Pancreas (tissue), 10 donors: Measurements from ENCODE around the gene NFXL1. TPM values are rescaled to one million over a fixed set of nuclear protein-coding genes. Genes with fewer than 3 reads are reported as not detected.
"Not testable (repeated sequence)": the region's sequence is repeated elsewhere in the genome, so short reads cannot be mapped to it uniquely, and the experiment has no call there.

Experiments
- ATAC-seq, 4 donors: fragments of 200-7000 bp; cut with Tn5 transposase; one replicate each; pipeline versions ENCODE4 v1.8.0 to v1.9.1; 2020; ENCODE audit warnings: mild to moderate bottlenecking in 4 of 4, moderate library complexity in 4 of 4
- DNase-seq, 6 donors: peaks; one replicate each; pipeline ENCODE4 v3.0.0-alpha.2; 2020
- FAIRE-seq: peaks from 2 replicates; lab custom pipeline; 2012; peaks lifted over from hg19 to GRCh38; lab: Jason Lieb, UNC
- H3K27ac ChIP-seq, 4 donors: fragments of 200-600 bp; sonication (generic); 1 replicate in 3 of 4; 2 replicates in 1 of 4; pipeline versions ENCODE4 v1.5.0 to v1.8.0; 2020
- H3K27me3 ChIP-seq, 4 donors: fragments of 200-600 bp; one replicate each; pipeline ENCODE4 v1.8.0; 2021
- H3K36me3 ChIP-seq, 3 donors: fragments of 200-600 bp; sonication (generic) in 1 of 3; one replicate each; pipeline versions ENCODE4 v1.5.0 to v1.8.0; 2020 to 2021
- H3K4me1 ChIP-seq, 3 donors: fragments of 200-600 bp; one replicate each; pipeline ENCODE4 v1.8.0; 2021
- H3K4me3 ChIP-seq, 4 donors: fragments of 200-600 bp; sonication (generic) in 2 of 4; one replicate each; pipeline versions ENCODE4 v1.5.0 to v1.8.0; 2020 to 2021
- H3K9me3 ChIP-seq, 4 donors: fragments of 200-600 bp; one replicate each; pipeline ENCODE4 v1.8.0; 2021
- WGBS, 2 donors: extraction: QIAGEN DNeasy Blood & Tissue Kit; methylation state at CpG; one replicate each; pipeline ENCODE4 v1.1.7; 2013; 5-methylcytosine and 5-hydroxymethylcytosine counted together
- intact Hi-C, 3 donors: fragments of 100-400 bp; cut with DNase I; formaldehyde crosslinking; loops; one replicate each; pipeline versions ENCODE4 v1.11.1 to v1.14.2; 2022
- polyA plus RNA-seq, 2 donors: library from polyadenylated mRNA; stranded (reverse); fragments of 200-250 nt; gene quantifications; one replicate each; pipeline ENCODE4 v1.2.3, GENCODE V29; 2013
- total RNA-seq, 6 donors: library from RNA; stranded (reverse); fragmentation: NEBNext Ultra II Directional in 4 of 6; extraction: Animal tissue kit (Norgen Biotek cat#: 25700) in 4 of 6; gene quantifications; one replicate each; pipeline versions ENCODE4 v1.2.1 to v1.2.4, GENCODE V29; 2021 to 2023
- TF ChIP-seq, protein P1 (sequence below), 4 donors: fragments of 200-600 bp; sonication (generic) in 3 of 4; IDR thresholded peaks; one replicate each; pipeline versions ENCODE4 v1.5.0 to v1.8.0; 2021; ENCODE audit warnings: antibody characterized with exemption in 4 of 4
- donor health status: healthy with polysubstance abuse.
- donor health status: DM: no; HTN: no; CAD: no; lungs with moderate emphysema.
- donor health status: DM: no; HTN: no; CAD: no.
- donor health status: control.
- donor health status: control.
- donor health status: Bipolar disorder and iron deficiency.
- donor health status: DM: yes; HTN: yes; CAD: no.
- donor health status: DM: no; HTN: no; CAD: no.
- donor health status: DM: no; HTN: no; CAD: no.
- donor health status: DM: yes; HTN: yes; CAD: no.

The NFXL1 gene
- total and polyA plus RNA-seq, 8 donors = 7.5 to 11.5 (median 9.7) TPM

DNA sequence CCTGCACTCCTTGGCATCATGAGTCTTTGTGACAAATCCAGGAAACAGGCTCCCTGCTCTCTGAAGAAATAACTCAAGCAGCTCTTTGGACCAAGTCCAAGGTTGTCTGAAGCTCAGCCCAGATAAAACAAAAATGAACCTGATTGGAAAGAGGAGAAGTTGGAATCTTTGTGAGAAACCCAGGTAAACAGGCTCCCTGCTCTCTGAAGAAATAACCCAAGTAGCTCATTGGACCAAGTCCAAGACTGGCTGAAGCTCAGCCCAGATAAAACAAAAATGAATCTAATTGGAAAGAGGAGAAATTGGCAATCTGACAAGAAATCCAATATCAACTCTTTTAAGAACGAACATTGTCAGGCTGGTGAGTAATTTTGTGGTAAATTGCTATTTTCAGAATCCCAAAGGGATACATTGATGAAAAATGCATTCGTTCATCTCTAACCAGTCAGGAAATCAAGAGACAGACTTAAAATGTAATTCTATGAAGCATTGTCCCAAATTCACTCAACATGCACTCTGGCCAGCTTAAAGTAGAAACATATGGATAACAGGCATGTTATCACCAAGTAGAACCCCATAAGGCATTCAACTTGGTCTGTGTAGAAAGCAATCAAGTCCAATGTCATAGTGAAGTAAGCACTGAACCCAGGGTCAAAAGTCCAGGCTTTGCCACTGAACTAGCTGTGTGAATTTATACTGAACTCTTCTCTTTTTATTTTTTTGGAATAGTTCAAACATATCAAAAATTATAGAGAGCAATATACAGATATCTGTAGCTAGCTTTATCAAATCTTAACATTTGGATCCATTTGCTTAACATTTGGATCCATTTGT lies 16.8 kb upstream of the NFXL1 start:
- H3K4me3 ChIP-seq = no peak overlapping the region
- peaks cover 6 to 13% (median 7%) of the 10 kb centered on the region in 3 donors for H3K4me1 ChIP-seq
- 28 to 33% methylated on average over 2 of the region's 2 CpGs for WGBS, 2 donors
- H3K9me3 ChIP-seq = no peaks in the 10 kb centered on the region
- intact Hi-C loops = no loop called here
- H3K36me3 ChIP-seq = no peaks in the 10 kb centered on the region
- H3K27me3 ChIP-seq = no peaks in the 10 kb centered on the region
- FAIRE-seq (no peak), DNase-seq (peak in 3 of 6 donors; percentile 12 to 18 (median 17)), ATAC-seq (peak in 3 of 4 donors; percentile 13 to 34 (median 20))
- H3K27ac ChIP-seq = no peak overlapping the region
- TF ChIP-seq, protein P1, sequence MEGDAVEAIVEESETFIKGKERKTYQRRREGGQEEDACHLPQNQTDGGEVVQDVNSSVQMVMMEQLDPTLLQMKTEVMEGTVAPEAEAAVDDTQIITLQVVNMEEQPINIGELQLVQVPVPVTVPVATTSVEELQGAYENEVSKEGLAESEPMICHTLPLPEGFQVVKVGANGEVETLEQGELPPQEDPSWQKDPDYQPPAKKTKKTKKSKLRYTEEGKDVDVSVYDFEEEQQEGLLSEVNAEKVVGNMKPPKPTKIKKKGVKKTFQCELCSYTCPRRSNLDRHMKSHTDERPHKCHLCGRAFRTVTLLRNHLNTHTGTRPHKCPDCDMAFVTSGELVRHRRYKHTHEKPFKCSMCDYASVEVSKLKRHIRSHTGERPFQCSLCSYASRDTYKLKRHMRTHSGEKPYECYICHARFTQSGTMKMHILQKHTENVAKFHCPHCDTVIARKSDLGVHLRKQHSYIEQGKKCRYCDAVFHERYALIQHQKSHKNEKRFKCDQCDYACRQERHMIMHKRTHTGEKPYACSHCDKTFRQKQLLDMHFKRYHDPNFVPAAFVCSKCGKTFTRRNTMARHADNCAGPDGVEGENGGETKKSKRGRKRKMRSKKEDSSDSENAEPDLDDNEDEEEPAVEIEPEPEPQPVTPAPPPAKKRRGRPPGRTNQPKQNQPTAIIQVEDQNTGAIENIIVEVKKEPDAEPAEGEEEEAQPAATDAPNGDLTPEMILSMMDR (IDR thresholded peaks at IDR 0.05) = no peak

DNA sequence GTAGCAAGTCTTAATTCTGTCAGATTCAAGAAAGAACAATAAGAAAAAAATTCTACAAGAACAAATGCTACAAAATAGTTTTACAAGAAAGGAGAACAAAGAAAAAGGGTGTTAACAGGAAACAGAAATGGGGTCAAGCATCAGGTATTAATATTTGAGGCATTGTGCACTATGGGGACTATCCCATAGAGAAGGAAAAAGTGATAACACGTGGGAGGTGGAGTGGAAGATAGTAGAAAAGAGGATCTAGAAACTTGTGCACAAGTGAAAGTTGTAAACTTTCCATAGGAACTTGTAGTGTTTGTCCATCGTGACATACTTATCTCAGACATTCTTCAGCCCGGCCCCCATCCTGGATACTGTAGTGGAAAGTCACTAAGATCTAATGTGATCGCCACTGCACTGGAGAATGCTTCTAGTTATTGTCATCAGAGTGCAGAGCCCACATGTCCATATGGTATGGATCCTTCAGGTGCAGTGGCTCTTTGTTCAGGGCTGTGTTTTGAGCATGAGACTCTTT lies 15.4 kb upstream of the NFXL1 start:
- Histone ChIP-seq H3K4me1 (peaks cover 6 to 13% (median 7%) of the 10 kb centered on the region in 3 donors), H3K27me3 (no peaks in the 10 kb centered on the region), H3K4me3 (no peak overlapping the region), H3K9me3 (no peaks in the 10 kb centered on the region), H3K36me3 (no peaks in the 10 kb centered on the region), H3K27ac (no peak overlapping the region)
- DNase-seq (no peak), FAIRE-seq (no peak), ATAC-seq (no peak)
- intact Hi-C loops = loop anchor here in 2 of 3 donors (10.0 kb wide), 1 partner anchor 155 kb away; no protein-coding TSS in a partner anchor
- 74 to 80% methylated on average over 4 of the region's 4 CpGs for WGBS, 2 donors
- TF ChIP-seq, protein P1 (IDR thresholded peaks at IDR 0.05) = no peak

- intact Hi-C loops = loop anchor here in 2 of 3 donors (10.0 kb wide), 1 partner anchor 158 kb away; no protein-coding TSS in a partner anchor
- FAIRE-seq (no peak), ATAC-seq (peak; percentile 91 to 99 (median 98)), DNase-seq (peak; percentile 30 to 67 (median 52))
- H3K9me3 ChIP-seq = no peaks in the 10 kb centered on the region
- peak overlapping the region in 3 of 4 donors; percentile 39 to 53 (median 46) for H3K27ac ChIP-seq
- 2 to 3% methylated on average over 15 of the region's 15 CpGs for WGBS, 2 donors
- H3K4me3 ChIP-seq = peak overlapping the region in 2 of 4 donors; percentile 21 to 44
- TF ChIP-seq, protein P1 (IDR thresholded peaks at IDR 0.05) = peak; percentile 37 to 56 (median 49)
- peaks cover 6 to 13% (median 7%) of the 10 kb centered on the region in 3 donors for H3K4me1 ChIP-seq
- no peaks in the 10 kb centered on the region for H3K27me3 ChIP-seq
- H3K36me3 ChIP-seq = no peaks in the 10 kb centered on the region
Observed at GRCh38 chr4:47926667-47927258, 12.4 kb upstream of the NFXL1 start.

GRCh38 chr4:47923261-47923608 lies 8.9 kb upstream of the NFXL1 start:
- not testable (repeated sequence) for H3K4me3 ChIP-seq, H3K9me3 ChIP-seq, FAIRE-seq, ATAC-seq, H3K4me1 ChIP-seq, H3K27ac ChIP-seq, H3K36me3 ChIP-seq, H3K27me3 ChIP-seq, DNase-seq
- intact Hi-C loops = loop anchor here in 2 of 3 donors (10.0 kb wide), 1 partner anchor 162 kb away; no protein-coding TSS in a partner anchor
- 74 to 87% methylated on average over 8 of the region's 8 CpGs for WGBS, 2 donors

GRCh38 chr4:47922436-47923260 lies 8.3 kb upstream of the NFXL1 start:
- not testable (repeated sequence) for FAIRE-seq, H3K27me3 ChIP-seq, H3K27ac ChIP-seq, ATAC-seq, H3K36me3 ChIP-seq, H3K9me3 ChIP-seq, H3K4me3 ChIP-seq, H3K4me1 ChIP-seq
- intact Hi-C loops = loop anchor here in 2 of 3 donors (10.0 kb wide), 1 partner anchor 162 kb away; no protein-coding TSS in a partner anchor
- DNase-seq = peak in 1 of 6 donors; percentile 21
- 72 to 75% methylated on average over 17 of the region's 17 CpGs for WGBS, 2 donors

DNA sequence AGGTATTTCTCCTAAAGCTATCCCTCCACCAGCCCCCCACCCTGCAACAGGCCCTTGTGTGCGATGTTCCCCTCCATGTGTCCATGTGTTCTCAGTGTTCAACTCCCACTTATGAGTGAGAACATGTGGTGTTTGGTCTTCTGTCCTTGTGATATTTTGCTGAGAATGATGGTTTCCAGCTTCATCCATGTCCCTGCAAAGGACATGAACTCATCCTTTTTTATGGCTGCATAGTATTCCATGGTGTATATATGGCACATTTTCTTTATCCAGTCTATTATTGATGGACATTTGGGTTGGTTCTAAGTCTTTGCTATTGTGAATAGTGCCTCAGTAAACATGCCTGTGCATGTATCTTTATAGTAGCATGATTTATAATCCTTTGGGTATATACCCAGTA lies 2.8 kb upstream of the NFXL1 start:
- H3K27me3 ChIP-seq, ATAC-seq, H3K4me3 ChIP-seq, intact Hi-C loops, H3K27ac ChIP-seq, FAIRE-seq, H3K36me3 ChIP-seq, DNase-seq, H3K9me3 ChIP-seq: not testable (repeated sequence)
- 97 to 100% methylated on average over 1 of the region's 1 CpG for WGBS, 2 donors
- H3K4me1 ChIP-seq = peaks cover 0 to 10% (median 0%) of the 10 kb centered on the region in 3 donors
